Inferior parietal cortex (tissue), 1 donor: ENCODE results near the gene ZNF264.
"Not testable (repeated sequence)": the region's sequence is repeated elsewhere in the genome, so short reads cannot be mapped to it uniquely, and the experiment has no call there.

Experiments
- DNase-seq: peaks from one replicate; pipeline ENCODE4 v3.0.0-alpha.2; 2016; ENCODE audit errors: extremely low spot score

ZNF264 gene

GRCh38 chr19:57245066-57245465 is 53.8 kb downstream of the ZNF264 start:
- no peak for DNase-seq

- DNase-seq: no peak
Measured at GRCh38 chr19:57245959-57246358, 54.7 kb downstream of the ZNF264 start.

- DNase-seq: no peak
Measured at GRCh38 chr19:57248646-57249045, 57.3 kb downstream of the ZNF264 start.

- no peak for DNase-seq
Measured at GRCh38 chr19:57249329-57249728, 58.0 kb downstream of the ZNF264 start.

GRCh38 chr19:57253767-57254166 is 62.5 kb downstream of the ZNF264 start:
- DNase-seq: not testable (repeated sequence)

GRCh38 chr19:57262044-57262443 is 70.7 kb downstream of the ZNF264 start:
- DNase-seq: no peak

- no peak for DNase-seq
Measured at GRCh38 chr19:57263244-57263741, 72.0 kb downstream of the ZNF264 start.

GRCh38 chr19:57267291-57267690 is 76.0 kb downstream of the ZNF264 start:
- DNase-seq: no peak

GRCh38 chr19:57269515-57270250 is 78.4 kb downstream of the ZNF264 start:
- DNase-seq: no peak

- DNase-seq: no peak
Measured at GRCh38 chr19:57271280-57271679, 80.0 kb downstream of the ZNF264 start.
